HG02884 (cell line): ENCODE measurements around the gene PCSK4.
"Not testable (repeated sequence)": the region's sequence is repeated elsewhere in the genome, so short reads cannot be mapped to it uniquely, and the experiment has no call there.

Experiments used
- ATAC-seq: cut with Tn5 transposase; IDR thresholded peaks from one replicate; pipeline ENCODE4 v1.9.1; 2021; ENCODE audit warnings: mild to moderate bottlenecking, moderate library complexity; ENCODE audit not compliant: unreplicated experiment

Gene PCSK4

DNA sequence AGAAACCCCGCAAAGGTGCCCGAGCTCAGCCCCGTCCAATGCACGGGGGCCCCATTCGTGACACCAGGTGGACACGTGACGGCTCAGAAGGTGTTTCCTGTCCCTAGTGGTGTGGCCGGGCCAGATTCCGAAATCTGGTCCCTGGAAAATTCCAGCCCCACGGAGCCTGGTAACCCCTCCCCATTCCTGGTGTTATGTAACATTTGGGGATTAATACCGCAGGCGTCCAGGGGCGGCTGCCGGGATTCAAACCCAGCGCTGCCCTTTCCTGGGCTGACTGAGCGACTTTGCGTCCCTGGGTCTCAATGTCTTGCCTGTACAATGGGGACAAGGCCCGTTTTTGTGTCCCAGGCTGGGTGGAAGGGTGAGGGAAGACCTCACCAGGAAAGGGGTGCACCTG, 32.7 kb upstream of the PCSK4 start:
- ATAC-seq = no peak

DNA sequence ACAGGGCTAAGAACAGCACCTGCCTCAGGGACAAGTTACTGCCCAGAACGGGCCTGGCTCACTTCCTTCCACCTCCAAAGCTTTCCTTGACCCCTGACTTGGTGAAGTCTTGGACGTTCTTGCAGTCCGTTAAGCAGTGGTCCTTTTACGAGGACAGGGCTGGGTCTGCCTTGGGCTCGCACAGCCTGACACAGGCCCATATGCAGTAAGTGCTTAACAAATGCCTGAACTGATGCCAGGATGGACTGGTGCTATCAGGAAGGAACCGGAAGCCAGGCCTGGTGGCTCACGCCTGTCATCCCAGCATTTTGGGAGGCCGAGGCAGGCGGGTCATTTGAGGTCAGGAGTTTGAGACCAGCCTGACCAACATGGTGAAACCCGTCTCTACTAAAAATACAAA, 31.9 kb upstream of the PCSK4 start:
- ATAC-seq = no peak

DNA sequence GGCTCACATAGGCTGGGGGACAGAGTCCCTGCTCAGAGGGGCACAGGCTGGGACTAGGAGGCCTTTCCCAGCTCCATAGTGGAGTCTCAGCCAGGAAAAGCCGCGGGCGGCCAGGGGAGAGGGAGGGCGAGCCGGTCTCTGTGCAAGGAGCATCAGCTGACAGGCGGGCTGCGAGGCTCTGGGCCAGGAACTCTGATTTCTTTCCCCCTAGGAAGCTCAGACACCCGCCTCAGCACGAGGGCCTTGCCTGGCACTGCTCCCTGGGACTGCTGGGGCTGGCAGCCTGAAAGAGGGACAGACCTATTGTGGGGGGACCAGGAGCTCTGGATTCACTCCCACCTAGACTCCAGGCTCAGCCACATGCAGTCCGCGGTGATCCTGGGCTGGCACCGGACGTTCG, 31.5 kb upstream of the PCSK4 start:
- ATAC-seq = no peak

DNA sequence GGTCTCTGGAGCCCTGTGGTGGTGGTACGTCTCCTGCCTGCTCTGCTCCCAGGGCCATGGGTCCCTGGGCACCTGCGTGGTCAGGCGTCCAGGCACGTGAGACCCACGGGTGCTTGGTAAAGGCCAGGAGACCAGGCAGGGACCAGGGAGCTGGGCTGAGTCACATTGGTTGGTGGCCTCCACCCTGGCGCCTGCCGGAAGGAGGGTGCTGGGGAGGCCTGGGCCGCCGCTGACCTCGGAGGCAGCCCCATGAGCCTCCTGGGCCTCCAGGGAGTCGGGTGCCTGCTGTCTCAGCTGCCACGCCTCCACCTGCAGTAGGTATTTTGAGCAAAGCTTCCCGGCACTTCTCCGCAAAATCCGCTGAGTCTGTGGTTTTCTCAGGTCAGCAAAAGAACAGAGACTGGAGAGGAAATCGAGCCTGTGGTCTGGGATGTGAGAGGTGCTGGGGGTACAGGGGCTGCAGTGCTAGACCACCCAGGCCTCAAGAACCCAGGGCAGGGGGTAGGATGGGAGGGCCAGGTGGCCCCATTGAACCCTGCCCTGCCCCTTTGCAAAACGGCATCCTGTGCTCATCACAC, 30.1 kb upstream of the PCSK4 start:
- ATAC-seq = no peak

DNA sequence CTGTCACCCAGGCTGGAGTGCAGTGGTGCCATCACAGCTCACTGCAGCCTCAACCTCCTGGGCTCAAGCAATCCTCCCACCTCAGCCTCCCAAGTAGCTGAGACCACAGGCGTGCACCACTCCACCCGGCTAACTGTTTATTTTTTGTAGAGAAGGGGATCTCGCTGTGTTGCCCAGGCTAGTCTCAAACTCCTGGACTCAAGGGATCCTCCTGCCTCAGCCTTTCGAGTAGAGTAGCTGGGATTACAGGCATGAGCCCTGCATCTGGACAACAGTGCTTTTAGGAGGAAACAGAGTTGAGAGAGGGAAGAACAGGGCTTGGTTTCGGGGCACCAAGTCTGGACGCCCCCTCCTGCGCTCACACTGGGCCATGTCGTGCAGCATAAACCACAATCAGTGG, 29.7 kb upstream of the PCSK4 start:
- not testable (repeated sequence) for ATAC-seq

DNA sequence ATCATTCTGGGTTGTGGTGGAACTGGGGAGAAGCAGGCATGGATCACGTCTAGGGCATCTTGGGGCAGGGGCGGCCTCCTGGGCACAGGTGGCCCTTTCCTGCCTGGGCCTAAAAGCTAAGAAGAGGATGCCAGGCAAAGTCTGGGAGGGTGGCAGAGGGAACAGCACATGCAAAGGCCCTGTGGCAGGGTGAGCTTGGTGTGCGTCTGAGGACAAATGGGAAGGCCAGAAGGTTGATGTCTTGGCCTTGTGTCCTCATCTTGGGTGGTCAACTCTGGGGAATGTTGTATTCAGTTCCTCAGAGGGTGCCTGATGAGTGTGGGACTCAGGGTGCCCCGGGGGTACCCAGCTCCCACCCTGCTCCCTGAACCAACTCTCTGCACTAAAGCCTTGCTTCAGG, 28.3 kb upstream of the PCSK4 start:
- ATAC-seq = no peak

DNA sequence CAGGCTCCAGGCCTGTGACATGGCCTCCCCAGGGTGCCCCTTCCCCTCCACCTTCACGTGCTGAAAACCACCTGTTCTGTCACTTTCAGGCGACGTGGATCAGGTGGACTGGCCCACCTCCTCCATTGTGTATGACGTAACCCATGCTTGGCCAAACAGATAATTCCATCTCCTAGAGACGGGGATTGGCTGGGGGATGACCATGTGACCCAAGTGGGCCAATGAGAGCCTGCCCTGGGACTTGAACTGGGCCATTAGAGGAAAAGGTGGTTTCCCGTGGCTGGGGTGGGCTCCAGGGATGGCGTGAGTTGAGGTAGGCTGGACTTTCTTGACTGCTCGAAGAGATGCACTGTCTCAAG, 26.2 kb upstream of the PCSK4 start:
- no peak for ATAC-seq

DNA sequence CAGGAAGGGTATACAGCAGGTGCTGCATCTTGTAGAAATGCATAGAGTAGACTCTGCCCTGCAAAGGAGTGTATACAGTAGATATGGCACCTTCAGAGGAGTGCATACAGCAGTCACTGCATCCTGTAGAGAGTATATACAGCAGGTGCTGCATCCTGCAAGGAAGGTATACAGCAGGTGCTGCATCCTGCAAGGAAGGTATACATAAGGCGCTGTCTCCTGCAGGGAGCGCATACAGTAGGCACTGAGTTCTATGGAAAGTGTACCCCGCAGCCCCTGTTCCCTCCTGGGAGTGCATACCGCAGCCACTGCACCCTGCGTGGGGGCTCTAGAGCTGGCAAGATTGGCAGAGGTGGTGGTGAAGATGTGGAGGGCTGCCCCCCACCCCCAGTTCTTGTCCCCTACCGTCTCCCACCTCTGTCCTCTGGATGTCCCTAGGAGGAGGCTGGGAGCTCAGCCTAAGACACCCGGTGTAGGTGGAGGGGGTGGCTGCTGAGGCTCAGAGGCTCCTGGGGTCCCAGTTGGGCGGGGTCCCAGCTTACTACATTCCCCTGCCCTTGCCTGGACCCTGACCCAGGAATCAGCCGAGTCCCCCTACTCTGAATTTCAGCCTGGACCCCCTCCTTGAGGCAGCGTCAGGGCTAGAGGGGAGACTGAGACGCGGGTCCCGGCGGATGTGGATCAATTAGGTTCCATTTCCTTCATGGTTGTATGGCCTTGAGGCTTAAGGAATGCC, 25.0 kb upstream of the PCSK4 start:
- no peak for ATAC-seq

DNA sequence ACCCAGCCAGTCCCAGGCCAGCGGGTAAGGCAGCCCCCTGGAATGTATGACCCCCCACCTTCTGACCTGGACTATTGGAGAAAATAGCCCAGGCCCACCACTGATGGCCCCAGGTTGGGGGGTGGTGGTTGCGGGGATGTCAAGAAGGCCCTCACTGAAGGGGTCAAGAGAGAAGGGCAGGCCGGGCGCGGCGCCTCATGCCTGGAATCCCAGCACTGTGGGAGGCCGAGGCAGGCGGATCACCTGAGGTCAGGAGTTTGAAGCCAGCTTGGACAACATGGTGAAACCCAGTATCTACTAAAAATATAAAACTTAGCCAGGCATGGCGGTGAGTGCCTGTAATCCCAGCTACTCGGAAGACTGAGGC, 24.1 kb upstream of the PCSK4 start:
- ATAC-seq = no peak

DNA sequence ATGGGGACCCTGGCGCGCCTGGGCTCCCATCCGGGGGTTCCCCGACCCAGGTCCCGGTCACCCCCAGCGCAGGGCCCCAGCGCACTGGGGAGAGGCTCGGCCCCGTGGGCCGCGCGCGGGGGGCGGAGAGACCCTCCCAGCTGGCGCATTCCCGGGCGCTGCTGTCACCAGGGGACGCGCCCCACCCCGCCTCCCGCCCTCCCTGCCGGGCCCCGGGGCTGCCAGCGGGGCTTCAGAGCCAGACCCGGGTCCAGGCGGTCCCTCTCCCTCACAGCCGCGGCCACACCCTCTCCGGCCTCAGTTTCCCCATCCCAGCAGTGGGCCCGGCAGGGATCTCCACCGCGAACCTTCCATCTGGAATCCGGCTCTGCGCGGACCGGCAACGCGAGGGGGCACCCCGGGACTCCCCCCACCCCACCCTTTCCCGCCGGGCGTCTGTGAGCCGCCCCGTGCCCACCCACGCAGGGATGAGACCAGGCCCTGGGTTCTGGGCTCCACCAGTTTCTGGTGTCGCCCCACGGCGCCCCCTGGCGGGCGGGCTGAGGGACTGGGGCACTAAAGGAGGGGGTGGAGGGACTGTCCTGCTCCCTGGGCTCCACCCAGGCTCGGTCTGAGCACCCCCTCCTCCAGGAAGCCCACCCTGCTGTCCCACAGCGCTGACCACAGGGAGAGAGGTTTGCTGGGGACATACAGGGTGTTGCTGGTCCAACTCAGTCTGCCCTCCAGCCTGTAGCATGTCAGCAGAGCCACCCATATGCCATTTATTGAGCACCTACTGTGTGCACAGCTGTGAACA, 23.5 kb upstream of the PCSK4 start:
- ATAC-seq = no peak

DNA sequence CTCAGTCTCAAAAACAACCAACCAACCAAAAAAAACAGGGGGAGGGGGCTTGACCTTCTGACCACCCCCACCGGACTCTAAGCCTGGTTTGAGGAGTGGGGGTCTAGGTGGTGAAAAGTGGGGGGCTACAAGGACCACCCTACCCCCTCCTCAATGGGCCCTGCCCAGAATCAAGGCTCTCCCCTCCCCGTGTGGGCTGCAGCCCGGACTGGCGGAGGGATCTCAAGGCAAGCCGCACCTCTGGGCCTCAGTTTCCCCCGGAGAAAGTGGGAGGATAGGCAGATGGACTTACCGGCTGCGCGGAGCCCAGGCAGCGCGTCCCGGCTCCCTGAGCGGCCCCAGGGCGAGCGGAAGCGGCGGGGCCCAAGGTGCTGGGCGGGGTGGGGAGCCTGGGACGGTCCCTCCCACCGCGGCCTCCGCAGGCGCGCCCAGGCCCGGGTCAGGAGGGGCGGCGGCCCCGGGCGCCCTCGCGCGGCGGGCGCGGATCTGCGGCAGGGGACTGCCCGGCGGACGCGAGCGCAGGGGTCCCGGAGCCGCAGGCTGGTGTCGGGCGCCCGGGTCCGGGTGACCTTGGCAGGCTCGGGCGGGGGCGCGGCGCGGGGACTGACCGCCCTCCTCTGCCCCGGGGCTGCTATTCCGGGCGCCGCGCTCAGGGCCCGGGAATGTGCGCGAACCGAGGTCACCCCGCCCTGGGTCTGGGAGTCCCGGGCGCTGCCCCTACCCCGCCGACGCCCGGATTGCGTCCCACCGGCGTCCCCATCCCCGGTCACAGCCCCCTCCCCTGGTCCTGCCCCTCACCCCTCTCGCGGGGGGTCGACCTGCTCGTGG, 22.7 kb upstream of the PCSK4 start, which contains the start of gene ADAMTSL5:
Gene ADAMTSL5, minus strand, starts transcription at position 349 of the 828 bp plus-strand sequence. CDS start 2,076 bp downstream, outside the sequence.
- ATAC-seq = no peak

DNA sequence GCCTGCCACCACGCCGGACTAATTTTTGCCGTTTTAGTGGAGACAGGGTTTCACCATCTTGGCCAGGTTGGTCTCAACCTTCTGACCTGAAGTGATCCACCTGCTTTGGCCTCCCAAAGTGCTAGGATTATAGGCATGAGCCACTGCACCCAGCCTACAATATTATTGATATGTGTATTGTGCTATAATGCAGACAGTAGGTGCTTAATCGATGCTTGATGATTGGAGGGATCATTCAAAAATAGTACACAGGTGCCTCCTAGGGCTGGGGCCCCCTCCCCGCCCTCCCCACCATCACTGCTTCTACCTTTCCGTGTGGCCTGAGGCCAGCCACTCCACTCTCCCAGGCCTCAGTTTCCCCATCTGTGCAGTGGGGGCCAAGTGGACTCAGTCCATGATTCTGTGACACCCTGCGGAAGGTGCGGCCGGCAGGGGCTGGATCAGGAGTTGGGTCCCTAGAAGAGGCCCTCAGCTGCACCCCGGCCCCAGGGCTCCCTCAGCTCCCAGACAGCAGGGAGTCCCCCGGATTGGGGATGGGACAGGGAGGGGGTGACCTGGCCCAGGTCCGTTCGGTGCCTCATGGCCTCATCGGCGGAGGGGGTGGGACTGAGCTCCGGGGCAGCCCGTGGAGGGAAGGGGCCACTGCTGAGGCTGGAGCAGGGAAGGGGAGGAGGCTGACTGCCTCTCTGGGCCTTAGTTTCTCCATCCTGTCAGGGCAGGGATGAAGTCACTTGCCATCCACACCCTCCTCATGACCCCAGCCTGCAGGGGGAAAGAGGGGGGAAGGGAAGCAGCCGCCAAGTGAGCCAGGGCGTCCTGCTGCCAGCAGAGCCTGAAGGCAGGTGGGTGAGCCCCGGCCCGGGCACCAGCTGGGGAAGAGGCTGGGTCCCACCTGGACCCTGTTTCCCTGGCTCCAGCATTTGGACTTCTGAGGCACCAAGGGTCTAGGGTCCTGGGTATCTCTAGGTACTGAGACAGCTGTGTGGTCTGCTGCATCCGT, 21.5 kb upstream of the PCSK4 start:
- no peak for ATAC-seq

DNA sequence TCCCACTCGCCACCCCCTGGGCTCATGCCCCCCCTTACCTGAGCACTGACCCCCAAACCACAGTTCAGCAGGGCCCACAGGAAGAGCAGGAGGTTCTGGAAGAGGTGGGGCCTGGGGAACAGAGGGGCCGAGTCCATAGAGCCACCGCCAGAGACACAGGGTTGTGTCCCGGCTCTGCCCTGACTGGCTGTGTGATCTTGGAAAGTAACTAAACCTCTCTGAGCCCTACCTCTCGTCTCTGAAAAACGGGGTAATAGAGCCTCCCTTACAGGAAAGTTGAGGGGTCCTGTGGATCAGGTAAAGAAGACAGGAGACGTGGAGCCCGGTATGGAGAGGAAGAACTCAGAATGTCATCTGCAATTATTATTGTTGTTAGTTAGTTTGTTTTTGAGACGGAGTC, 20.7 kb upstream of the PCSK4 start:
- no peak for ATAC-seq

DNA sequence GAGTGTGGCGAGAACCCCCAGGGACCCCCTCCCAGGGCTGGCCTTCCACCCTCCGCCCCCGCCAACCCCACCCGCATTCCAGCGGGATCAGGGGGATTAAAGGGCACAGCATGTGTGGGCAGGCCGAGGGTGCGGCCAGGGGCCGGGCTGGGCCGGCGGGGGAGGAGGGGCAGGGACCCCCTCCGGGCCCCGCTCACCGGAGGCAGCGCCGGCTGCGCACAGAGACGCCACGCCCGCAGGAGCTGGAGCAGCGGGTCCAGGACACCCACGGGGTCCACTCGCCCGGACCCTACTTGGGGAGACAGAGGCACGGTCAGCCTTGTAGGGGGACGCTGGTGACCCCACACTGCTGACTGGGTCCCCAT, 20.3 kb upstream of the PCSK4 start:
- ATAC-seq = no peak

DNA sequence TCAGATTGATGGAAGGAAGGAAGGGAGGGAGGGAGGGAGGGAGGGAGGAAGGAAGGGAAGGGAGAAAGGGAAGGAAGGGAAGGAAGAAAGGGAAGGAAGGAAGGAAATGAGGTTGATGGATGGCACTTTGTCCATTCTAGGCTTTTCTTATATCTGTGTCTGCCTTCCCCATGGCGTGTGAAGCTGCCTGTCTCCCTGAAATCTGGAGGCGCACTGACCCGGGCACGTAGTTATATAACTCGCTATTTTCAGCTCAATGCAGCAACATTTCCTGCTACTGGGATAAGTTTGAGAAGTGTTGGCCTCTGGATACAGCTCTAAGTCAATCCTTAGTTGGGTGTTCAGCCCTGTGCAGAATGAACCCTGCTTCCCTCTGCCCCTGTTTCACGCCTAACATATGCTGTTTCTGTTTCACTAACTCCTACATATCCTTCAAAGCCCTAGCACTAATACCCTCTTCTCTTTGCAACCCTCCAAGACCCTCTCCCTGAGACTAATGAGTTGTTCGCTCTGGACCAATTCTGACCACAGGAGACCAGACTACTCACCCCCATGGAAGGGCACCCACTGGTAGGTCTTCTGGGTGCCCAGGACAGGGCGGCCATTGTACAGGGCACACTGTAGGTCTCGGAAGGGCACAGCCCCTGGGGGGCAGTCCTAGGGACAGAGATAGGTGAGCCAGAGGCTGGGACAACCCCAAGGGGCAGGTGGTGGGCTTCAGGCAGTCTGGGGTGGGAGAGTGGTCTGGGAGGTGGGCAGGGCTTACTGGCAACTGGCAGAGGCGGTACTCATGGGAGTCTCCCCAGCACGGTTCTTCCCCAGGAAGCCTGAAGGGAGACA, 19.7 kb upstream of the PCSK4 start:
- ATAC-seq = no peak

DNA sequence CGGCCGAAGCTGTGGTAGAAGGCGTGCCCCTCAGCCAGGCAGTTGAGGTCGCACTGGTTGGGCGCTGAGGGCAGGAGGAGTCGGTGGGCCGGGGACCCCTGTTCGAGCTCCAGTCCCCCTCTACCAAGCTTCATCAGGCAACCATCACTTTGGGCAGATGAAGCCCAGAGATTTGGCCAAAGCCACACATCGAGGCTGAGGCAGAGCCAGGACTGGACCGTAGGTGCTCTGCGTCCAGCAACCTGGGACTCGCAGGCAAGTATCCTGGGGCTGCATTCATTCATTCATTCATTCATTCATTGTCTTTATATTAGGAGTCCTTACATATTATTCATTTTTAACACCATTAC, 18.3 kb upstream of the PCSK4 start:
- no peak for ATAC-seq

DNA sequence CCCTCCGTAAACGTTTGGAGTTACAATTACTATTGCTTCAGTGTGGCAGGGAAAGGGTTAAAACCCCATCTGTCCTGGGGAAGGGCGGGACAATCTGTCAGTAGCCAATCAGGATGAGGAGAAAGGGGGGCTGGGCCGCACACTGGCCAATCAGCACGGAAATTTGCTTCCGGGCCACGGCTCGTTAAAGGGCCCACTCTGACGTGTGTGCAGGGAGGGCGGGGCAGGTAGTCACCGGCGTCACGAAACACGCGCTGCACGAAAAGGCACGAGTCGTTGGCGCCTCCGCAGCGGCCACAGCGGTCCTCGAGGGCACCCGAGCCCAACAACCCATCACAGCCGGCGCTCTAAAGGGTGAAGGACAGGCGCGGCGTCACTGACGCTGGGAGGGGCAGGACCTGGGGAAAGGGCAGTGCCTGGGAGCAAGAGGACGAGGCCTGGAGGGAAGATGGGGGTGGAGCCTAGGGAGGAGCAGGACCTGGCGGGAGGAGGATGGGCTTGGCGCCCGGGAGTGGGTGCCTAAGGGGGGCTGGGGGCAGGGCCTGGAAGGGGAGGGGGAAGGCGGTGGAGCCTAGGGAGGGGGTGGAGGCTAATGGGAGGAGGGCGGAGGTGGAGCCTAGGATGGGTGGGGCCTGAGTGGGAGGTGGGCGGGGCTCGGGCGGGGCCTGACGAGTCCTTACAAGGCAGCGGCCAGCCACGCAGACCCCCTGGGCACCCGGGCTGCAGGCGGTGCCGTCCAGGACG, 17.8 kb upstream of the PCSK4 start:
- no peak for ATAC-seq

DNA sequence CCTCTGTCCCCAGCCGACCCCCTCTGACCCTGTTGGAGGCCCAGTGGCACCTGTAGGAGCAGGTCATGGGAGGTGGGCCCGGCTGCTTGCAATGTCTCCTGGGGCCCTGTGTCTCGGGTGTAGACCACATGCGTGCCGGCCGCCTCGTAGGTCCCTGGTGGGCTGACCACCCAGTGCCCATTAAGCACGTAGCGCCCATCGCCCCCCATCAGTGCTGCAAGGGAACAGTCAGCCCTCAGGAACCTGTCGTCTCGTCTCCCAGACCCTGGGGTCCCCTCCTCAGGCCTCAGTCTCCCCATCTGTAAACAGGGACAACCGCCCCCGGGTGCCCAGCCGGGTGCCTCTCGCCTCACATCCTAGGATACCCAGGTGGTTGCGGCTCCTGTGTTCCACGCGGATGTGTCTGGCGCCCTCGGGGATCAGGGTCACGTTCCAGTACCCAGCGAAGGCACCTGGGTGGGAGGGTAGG, 17.1 kb upstream of the PCSK4 start:
- no peak for ATAC-seq
